Esophagus muscularis mucosa (tissue), 3 donors: ENCODE data around the gene BTBD1.

Experiments used
- CTCF ChIP-seq, 3 experiments: fragments of 200-600 bp in 2 of 3; fragments of 450-650 bp in 1 of 3; sonication (generic) in 2 of 3; IDR thresholded peaks; one replicate each; pipeline ENCODE4 v1.5.1; 2017 to 2019; ENCODE audit warnings: antibody characterized with exemption in 3 of 3, mild to moderate bottlenecking in 2 of 3, moderate library complexity in 1 of 3
- POLR2A ChIP-seq: fragments of 450-650 bp; IDR thresholded peaks from one replicate; pipeline ENCODE4 v1.6.1; 2017; ENCODE audit warnings: antibody characterized with exemption, moderate library complexity, mild to moderate bottlenecking, low read depth
- POLR2AphosphoS5 ChIP-seq, 2 donors: sonication (generic); formaldehyde crosslinking; IDR thresholded peaks; one replicate each; pipeline ENCODE4 v1.6.1; 2017; ENCODE audit warnings: antibody characterized with exemption in 2 of 2

- TF ChIP-seq CTCF (IDR thresholded peaks at IDR 0.05), result no peak
- TF ChIP-seq POLR2A, result no peak
- TF ChIP-seq POLR2AphosphoS5 (IDR thresholded peaks at IDR 0.05), result no peak
Measured at GRCh38 chr15:83012076-83012426, 55.0 kb downstream of the BTBD1 start.
